Mesenchymal stem cell (in vitro differentiated cells and primary cell): Measurements from ENCODE around the gene MOB3B.
A peak's percentile ranks its signal among the peaks of the same experiment; 100 is the strongest.

Experiments
- DNase-seq: peaks from one replicate; pipeline ENCODE4 v3.0.0-alpha.2; 2013
- H2AFZ ChIP-seq: one replicate; pipeline ENCODE4 v1.6.1; 2013; ENCODE audit warnings: low read depth, mild to moderate bottlenecking, control low read depth, inconsistent platforms, low read length, moderate library complexity
- H2AK5ac ChIP-seq: 2 replicates; pipeline ENCODE4 v1.6.1; 2013; ENCODE audit warnings: low read length, moderate library complexity, mild to moderate bottlenecking, inconsistent platforms; ENCODE audit not compliant: severe bottlenecking
- H2BK120ac ChIP-seq: one replicate; pipeline ENCODE4 v1.6.1; 2013; ENCODE audit warnings: low read depth, mild to moderate bottlenecking, inconsistent platforms, low read length, moderate library complexity
- H2BK12ac ChIP-seq, 2 experiments: one replicate each; pipeline ENCODE4 v1.6.1; 2013; ENCODE audit warnings: inconsistent platforms in 2 of 2, low read length in 2 of 2, mild to moderate bottlenecking in 2 of 2, moderate library complexity in 2 of 2, control low read depth in 1 of 2
- H2BK15ac ChIP-seq: one replicate; pipeline ENCODE4 v1.6.1; 2013; ENCODE audit warnings: mild to moderate bottlenecking, low read depth, inconsistent platforms; ENCODE audit not compliant: poor library complexity, severe bottlenecking
- H2BK5ac ChIP-seq: 2 replicates; pipeline ENCODE4 v1.6.1; 2013; ENCODE audit warnings: low read depth, mild to moderate bottlenecking, low read length, control low read depth, inconsistent platforms; ENCODE audit not compliant: poor library complexity, severe bottlenecking
- H3K14ac ChIP-seq, 2 experiments: one replicate each; pipeline ENCODE4 v1.6.1; 2013; ENCODE audit warnings: inconsistent platforms in 2 of 2, low read length in 2 of 2, control low read depth in 1 of 2, mild to moderate bottlenecking in 1 of 2, moderate library complexity in 1 of 2
- H3K18ac ChIP-seq, 2 experiments: one replicate each; pipeline ENCODE4 v1.6.1; 2013; ENCODE audit warnings: inconsistent platforms in 2 of 2, low read length in 2 of 2, control low read depth in 1 of 2, low read depth in 1 of 2, mild to moderate bottlenecking in 1 of 2
- H3K23ac ChIP-seq, 2 experiments: one replicate each; pipeline ENCODE4 v1.6.1; 2013; ENCODE audit warnings: inconsistent platforms in 2 of 2, low read length in 2 of 2, mild to moderate bottlenecking in 2 of 2, moderate library complexity in 2 of 2, control low read depth in 1 of 2
- H3K27ac ChIP-seq: 2 replicates; pipeline ENCODE4 v1.5.1; 2013; ENCODE audit warnings: mild to moderate bottlenecking, moderate library complexity, low read length, control low read depth, inconsistent platforms; ENCODE audit not compliant: poor library complexity, severe bottlenecking
- H3K27me3 ChIP-seq, 2 experiments: 2 replicates each; pipeline versions ENCODE4 v1.6.1 to v1.7.0; 2013; ENCODE audit warnings: low read length in 2 of 2, mild to moderate bottlenecking in 2 of 2, moderate library complexity in 2 of 2, control low read depth in 1 of 2, inconsistent platforms in 1 of 2; ENCODE audit not compliant: control insufficient read depth in 1 of 2, insufficient read depth in 1 of 2
- H3K36me3 ChIP-seq, 2 experiments: 2 replicates each; pipeline versions ENCODE4 v1.6.1 to v1.7.0; 2013; ENCODE audit warnings: low read length in 2 of 2, control low read depth in 1 of 2, inconsistent platforms in 1 of 2, low read depth in 1 of 2, mild to moderate bottlenecking in 1 of 2; ENCODE audit not compliant: insufficient read depth in 2 of 2, control insufficient read depth in 1 of 2
- H3K4ac ChIP-seq, 2 experiments: one replicate each; pipeline ENCODE4 v1.6.1; 2013; ENCODE audit warnings: inconsistent platforms in 2 of 2, low read length in 2 of 2, mild to moderate bottlenecking in 2 of 2, moderate library complexity in 2 of 2, control low read depth in 1 of 2, low read depth in 1 of 2
- H3K4me1 ChIP-seq: 2 replicates; pipeline ENCODE4 v1.6.1; 2013; ENCODE audit warnings: low read depth, low read length, control low read depth; ENCODE audit not compliant: control insufficient read depth, insufficient read depth
- H3K4me2 ChIP-seq: 2 replicates; pipeline ENCODE4 v1.6.1; 2013; ENCODE audit warnings: low read length, mild to moderate bottlenecking, inconsistent platforms; ENCODE audit not compliant: poor library complexity, severe bottlenecking
- H3K4me3 ChIP-seq, 2 experiments: 2 replicates each; pipeline versions ENCODE4 v1.5.1 to v1.7.0; 2013; ENCODE audit warnings: low read length in 2 of 2, mild to moderate bottlenecking in 2 of 2, control low read depth in 1 of 2, low read depth in 1 of 2; ENCODE audit not compliant: insufficient read depth in 1 of 2
- H3K79me1 ChIP-seq: replicated peaks from 2 replicates; pipeline ENCODE4 v1.6.1; 2013; ENCODE audit warnings: mild to moderate bottlenecking, control low read depth, low read length, inconsistent platforms; ENCODE audit not compliant: poor library complexity, severe bottlenecking
- H3K9ac ChIP-seq: 2 replicates; pipeline ENCODE4 v1.7.0; 2013; ENCODE audit warnings: mild to moderate bottlenecking, low read length, moderate library complexity
- H3K9me3 ChIP-seq: 2 replicates; pipeline ENCODE4 v1.7.0; 2013; ENCODE audit warnings: mild to moderate bottlenecking, low read length; ENCODE audit not compliant: control insufficient read depth
- H4K8ac ChIP-seq: one replicate; pipeline ENCODE4 v1.6.1; 2013; ENCODE audit warnings: inconsistent platforms, mild to moderate bottlenecking, low read length, moderate library complexity
- H4K91ac ChIP-seq: one replicate; pipeline ENCODE4 v1.6.1; 2013; ENCODE audit warnings: mild to moderate bottlenecking, low read length, inconsistent platforms
- WGBS: methylation state at CpG from one replicate; pipeline ENCODE4 v1.1.7; 2013; ENCODE audit warnings: mixed read lengths; 5-methylcytosine and 5-hydroxymethylcytosine counted together

MOB3B gene

DNA sequence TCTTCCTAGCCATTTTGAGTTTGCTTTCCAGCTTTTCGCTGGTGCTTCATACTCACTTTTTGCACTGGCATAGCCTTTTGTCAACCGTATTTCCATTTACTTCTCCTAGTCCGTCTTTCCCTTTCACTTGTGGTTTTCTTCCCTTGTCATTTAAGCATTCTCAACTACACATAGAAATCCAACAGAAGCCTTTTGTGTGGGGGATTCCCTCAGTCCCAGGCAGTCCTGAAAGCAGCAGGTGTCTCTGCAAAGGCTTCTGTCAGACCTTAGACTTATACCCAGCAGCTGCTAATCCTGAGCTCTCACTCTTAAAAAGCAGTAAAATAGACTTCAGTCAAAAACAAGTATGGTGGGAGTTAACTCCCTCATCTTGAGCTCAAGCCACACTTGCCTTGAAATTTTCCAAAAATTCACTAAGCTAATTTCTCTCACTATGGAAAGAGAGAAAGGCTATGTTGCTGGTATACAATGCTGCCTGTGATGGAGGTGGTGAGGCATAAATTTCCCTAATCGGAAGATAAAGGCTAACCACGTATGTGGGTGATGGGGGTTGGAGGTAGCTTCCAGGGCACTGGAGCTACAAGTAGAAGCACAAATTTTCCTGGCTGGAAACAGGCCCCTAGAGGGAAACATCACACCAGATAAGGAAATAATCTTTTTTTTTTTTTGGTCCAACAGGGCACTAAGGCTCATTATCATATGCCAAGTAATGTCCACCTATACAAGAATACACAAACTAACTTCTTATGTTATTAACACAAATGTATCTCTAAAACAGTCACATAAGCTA lies 40.3 kb downstream of the MOB3B start:
- Histone ChIP-seq H3K4ac (no peak overlapping the region), H3K18ac (no peak overlapping the region), H3K9ac (no peak overlapping the region), H3K23ac (no peak overlapping the region), H2BK5ac (no peak overlapping the region), H2BK12ac (no peak overlapping the region), H3K9me3 (no peaks in the 10 kb centered on the region), H2AFZ (no peak overlapping the region), H3K79me1 (no peaks in the 10 kb centered on the region), H3K4me3 (no peak overlapping the region), H2BK15ac (no peak overlapping the region), H4K91ac (no peak overlapping the region), H3K27ac (no peak overlapping the region), H3K14ac (no peak overlapping the region), H3K27me3 (no peaks in the 10 kb centered on the region), H3K4me2 (no peak overlapping the region), H3K36me3 (no peaks in the 10 kb centered on the region), H2BK120ac (no peak overlapping the region), H4K8ac (no peak overlapping the region), H2AK5ac (no peak overlapping the region), H3K4me1 (no peaks in the 10 kb centered on the region)
- 88% methylated on average over 5 of the region's 5 CpGs for WGBS
- DNase-seq, result no peak

DNA sequence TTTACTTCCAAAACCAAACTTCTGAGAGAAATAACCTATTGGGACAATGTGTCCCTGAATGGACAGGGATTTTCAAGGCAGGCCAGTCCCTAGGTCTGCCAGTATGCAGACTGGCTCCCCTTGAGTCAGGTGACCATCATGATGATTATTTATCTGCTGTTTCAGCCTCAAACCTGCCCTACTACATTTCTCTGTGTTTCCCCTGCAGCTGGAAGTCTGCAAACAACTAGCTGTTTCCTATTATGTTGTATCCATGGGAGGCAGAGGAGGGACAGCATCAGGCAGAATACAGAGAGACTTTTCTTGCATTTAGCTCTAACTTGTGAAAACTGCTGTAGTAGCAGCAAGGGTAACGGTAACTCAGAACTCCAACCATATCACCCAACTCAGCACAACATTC lies 41.7 kb downstream of the MOB3B start:
- Histone ChIP-seq H2BK120ac (no peak overlapping the region), H3K23ac (no peak overlapping the region), H3K27ac (no peak overlapping the region), H3K4ac (no peak overlapping the region), H3K4me3 (no peak overlapping the region), H4K91ac (no peak overlapping the region), H4K8ac (no peak overlapping the region), H3K27me3 (no peaks in the 10 kb centered on the region), H3K14ac (no peak overlapping the region), H3K4me1 (no peaks in the 10 kb centered on the region), H2AK5ac (no peak overlapping the region), H3K36me3 (no peaks in the 10 kb centered on the region), H3K18ac (no peak overlapping the region), H3K79me1 (no peaks in the 10 kb centered on the region), H2BK12ac (no peak overlapping the region), H3K4me2 (no peak overlapping the region), H3K9ac (no peak overlapping the region), H3K9me3 (no peaks in the 10 kb centered on the region), H2BK5ac (no peak overlapping the region), H2BK15ac (no peak overlapping the region), H2AFZ (no peak overlapping the region)
- no peak for DNase-seq
- 83% methylated on average over 1 of the region's 1 CpG for WGBS

DNA sequence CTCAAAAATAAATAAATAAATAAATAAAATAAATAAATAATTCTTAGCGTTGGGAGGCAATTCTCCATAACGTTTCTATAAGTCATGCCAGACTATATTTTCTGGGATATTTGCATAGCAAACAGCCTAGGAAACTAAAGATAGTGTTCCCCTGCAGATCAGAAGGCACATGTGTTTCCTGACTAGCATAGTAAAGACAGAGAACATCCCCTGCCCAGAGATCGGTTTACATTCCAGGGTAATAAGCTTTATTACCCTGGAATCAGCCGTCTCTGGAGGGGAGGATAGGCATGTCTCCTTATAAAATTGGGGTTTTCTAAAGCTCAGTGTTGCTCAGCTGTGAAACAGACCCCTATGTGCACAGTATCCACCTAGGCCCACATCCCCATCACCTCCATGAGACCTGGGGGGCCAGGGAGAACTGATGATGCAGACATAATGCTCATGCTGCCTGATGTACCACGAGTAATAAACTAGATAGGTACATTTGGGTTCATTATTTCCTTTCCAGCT lies 42.4 kb downstream of the MOB3B start:
- H3K4me3 ChIP-seq, result no peak overlapping the region
- no peak overlapping the region for H3K4me2 ChIP-seq
- no peaks in the 10 kb centered on the region for H3K36me3 ChIP-seq
- no peaks in the 10 kb centered on the region for H3K9me3 ChIP-seq
- no peak overlapping the region for H3K9ac ChIP-seq
- H2AK5ac ChIP-seq, result no peak overlapping the region
- H3K4me1 ChIP-seq, result no peaks in the 10 kb centered on the region
- H3K4ac ChIP-seq, result no peak overlapping the region
- no peak overlapping the region for H2BK120ac ChIP-seq
- H4K91ac ChIP-seq, result no peak overlapping the region
- no peak overlapping the region for H4K8ac ChIP-seq
- no peak overlapping the region for H2BK12ac ChIP-seq
- no peak overlapping the region for H2BK5ac ChIP-seq
- H3K14ac ChIP-seq, result no peak overlapping the region
- H3K23ac ChIP-seq, result no peak overlapping the region
- no peak overlapping the region for H3K27ac ChIP-seq
- H2BK15ac ChIP-seq, result no peak overlapping the region
- no peak overlapping the region for H3K18ac ChIP-seq
- no peaks in the 10 kb centered on the region for H3K27me3 ChIP-seq
- H3K79me1 ChIP-seq, result no peaks in the 10 kb centered on the region
- DNase-seq, result peak; percentile 26
- no peak overlapping the region for H2AFZ ChIP-seq
- WGBS, result 29% methylated on average over 4 of the region's 5 CpGs

DNA sequence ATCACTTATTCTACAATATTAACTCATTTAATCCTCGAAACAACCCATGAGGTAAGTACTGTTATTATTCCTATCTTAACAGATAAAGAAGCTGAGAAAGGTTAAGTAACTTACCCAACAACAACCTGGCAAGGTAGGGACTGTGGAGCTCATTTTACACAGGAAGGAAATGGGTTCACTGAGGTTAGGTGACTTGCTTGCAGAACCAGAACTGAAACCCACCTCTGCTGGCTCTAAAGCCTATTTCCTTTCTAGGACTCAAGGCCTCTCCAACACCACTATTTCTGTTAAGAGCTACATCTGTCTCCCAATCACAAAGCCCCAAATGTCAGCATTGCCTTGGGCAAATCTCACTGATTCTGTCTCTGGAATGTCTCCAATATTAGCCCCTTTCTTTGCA lies 44.5 kb downstream of the MOB3B start:
- Histone ChIP-seq H2AK5ac (no peak overlapping the region), H2BK15ac (no peak overlapping the region), H2BK5ac (no peak overlapping the region), H3K18ac (no peak overlapping the region), H3K9ac (no peak overlapping the region), H3K79me1 (no peaks in the 10 kb centered on the region), H3K4ac (no peak overlapping the region), H2AFZ (no peak overlapping the region), H3K14ac (no peak overlapping the region), H2BK120ac (no peak overlapping the region), H3K4me3 (no peak overlapping the region), H4K8ac (no peak overlapping the region), H3K27me3 (no peaks in the 10 kb centered on the region), H3K4me1 (no peaks in the 10 kb centered on the region), H3K9me3 (no peaks in the 10 kb centered on the region), H3K27ac (no peak overlapping the region), H2BK12ac (no peak overlapping the region), H3K23ac (no peak overlapping the region), H3K36me3 (no peaks in the 10 kb centered on the region), H3K4me2 (no peak overlapping the region), H4K91ac (no peak overlapping the region)
- no peak for DNase-seq
- WGBS, result 100% methylated on average over 1 of the region's 1 CpG
